A673 (cell line): ENCODE data around the gene HSF5. TPM values are rescaled to one million over a fixed set of nuclear protein-coding genes. Genes with fewer than 3 reads are reported as not detected.

ENCODE experiments used
- total RNA-seq: library from RNA; stranded (reverse); gene quantifications from 2 replicates; pipeline ENCODE4 v1.2.3, GENCODE V29; 2021

The HSF5 gene
- total RNA-seq, 1 experiment from 2014 or later = 0.06 TPM

Other genes with a start within 250 kb of the HSF5 start
- gene LPO, start 249.8 kb downstream of the HSF5 start, total RNA-seq = 0.34 TPM in 1 of 2 replicates, not detected in the other
- not detected in 2 replicates for gene MPO, start 207.5 kb downstream of the HSF5 start, total RNA-seq
- gene TSPOAP1, start 159.6 kb downstream of the HSF5 start, total RNA-seq = 0.21 and 0.24 TPM in 2 replicates
- gene SUPT4H1, start 136.2 kb downstream of the HSF5 start, total RNA-seq = 93.1 and 106 TPM in 2 replicates
- gene RNF43, start 70.9 kb downstream of the HSF5 start, total RNA-seq = 0.04 TPM in 1 of 2 replicates, not detected in the other
- 79.4 and 81.9 TPM in 2 replicates for gene MTMR4, start 26.2 kb upstream of the HSF5 start, total RNA-seq
- gene TEX14, start 203.6 kb upstream of the HSF5 start, total RNA-seq = 0.26 and 0.50 TPM in 2 replicates
- gene RAD51C, start 204.2 kb upstream of the HSF5 start, total RNA-seq = 79.8 and 80.4 TPM in 2 replicates